Dedifferentiated amniotic fluid mesenchymal stem cell (primary cell): Measurements from ENCODE around the gene PPP1R9A.

Source experiments
- DNase-seq: peaks from one replicate; pipeline ENCODE4 v3.0.0-alpha.2; 2016; ENCODE audit errors: extremely low spot score

Gene PPP1R9A

DNA sequence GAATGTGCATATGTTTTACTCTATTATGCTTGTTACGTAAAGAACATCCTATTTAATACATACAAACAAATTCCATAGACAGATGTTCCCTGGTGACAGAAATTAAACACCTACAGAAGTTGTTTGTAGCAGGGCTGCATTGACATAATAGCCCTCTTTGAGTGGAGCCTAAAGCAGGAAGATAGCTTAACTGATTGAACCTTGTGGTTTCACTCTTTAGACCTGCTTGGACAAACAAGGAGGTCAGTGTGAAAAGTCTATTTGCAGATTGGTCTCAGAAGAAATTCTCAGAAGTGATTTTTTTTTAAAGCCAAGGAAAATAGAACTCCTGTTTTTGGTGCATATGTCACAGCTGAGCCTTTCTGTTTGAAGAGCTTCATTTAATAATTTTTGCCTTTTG is 121.3 kb downstream of the PPP1R9A start:
- DNase-seq: no peak

DNA sequence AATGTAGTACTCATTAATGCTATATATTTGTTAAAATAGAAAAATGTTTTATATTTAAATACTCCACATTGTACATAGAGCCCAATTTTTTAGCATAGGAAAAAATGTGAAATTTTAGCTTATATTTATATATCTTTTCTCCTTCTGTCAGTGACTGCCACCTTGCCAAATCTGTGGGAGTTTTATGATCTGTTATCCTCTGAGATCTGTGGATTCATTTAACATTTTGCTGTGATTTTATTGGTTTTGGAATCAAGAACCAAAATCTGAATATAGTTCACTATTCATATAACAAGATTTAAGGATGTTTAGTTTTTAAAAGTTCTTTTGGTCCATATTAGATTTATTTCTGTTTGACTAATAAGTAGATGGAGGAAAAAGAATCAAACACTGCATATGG is 127.9 kb downstream of the PPP1R9A start:
- DNase-seq: no peak

DNA sequence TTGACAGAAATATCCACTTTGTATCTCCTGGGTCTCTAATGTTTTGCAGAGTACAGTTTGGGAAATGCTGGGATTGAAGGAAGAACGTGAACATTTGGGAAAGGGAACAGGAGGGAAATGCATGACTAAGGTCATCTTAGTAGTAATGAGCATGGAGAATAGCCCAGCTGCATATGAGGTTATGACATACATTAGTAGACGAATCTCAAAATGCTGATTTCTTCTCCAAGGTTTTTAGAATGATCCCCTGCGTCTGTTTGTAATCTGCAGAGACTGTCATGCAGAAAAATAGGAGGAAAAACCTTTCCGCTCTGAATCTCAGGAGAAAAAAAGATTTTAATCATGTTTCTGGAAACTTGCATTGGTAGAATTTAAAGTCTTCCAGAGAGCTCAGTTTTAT is 133.6 kb downstream of the PPP1R9A start:
- DNase-seq: no peak

DNA sequence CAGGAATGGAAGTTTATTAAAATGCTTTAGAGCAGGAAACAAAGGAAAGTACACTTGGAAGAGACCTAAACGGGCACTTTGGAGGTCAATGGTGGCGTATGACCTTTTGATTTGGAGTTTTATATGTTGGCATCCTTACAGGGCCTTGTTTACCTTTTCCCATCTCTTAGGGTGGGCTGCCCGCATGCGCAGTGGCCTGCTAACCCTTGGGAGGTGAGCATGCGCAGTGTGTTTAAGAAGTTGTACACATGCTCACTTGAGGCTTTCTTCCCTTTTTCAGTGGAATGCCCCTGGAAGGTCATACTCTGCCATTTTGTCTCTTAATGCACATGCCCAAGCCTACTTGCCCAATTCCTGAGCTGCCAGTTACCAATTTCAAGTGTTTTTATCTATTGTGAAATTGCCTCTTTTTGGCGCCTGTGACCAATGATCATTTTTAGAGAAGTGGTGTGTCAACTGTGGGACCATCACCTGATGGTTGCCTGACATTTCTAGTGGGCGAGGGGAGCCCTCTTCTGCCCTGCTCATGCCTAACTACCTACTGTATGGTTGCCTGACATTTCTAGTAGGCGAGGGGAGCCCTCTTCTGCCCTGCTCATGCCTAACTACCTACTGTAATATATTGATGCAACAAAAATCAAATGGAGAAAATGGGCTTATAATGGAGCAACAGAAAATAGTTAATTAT is 138.0 kb downstream of the PPP1R9A start:
- DNase-seq: no peak

DNA sequence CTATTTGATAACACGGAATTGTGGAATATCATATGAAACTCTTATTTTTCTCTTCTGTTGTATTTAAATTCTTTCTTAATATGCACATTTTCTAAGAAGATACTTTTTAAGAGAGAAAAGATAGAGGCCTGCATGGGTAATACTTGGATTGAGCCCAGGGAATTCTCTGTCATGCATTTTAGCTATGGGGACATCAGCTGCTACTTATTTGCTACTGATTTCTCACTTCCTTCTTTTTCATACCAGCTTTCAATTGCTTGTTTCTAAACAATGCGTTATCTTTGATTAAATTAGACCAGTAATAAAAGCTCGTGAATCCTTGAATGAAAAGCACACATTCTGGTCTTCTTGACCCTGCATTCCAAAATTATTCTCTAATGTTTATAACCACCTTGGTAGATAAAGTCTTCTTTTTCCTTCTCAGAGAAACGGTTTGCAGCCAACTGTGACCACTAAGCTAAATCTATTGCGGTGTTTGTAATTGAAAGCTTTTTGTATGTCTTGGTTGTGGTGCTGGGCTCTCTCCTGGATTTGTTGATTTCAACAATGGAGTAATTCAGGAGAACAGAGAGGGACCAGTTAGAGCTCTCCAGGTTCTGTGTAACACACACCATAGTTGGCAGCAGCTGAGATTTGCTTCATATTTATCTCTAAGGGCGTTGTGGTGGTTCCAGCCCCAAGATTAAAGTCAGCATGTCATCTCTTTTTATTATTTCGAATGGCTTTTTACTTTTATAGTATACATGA is 139.3 kb downstream of the PPP1R9A start:
- no peak for DNase-seq

DNA sequence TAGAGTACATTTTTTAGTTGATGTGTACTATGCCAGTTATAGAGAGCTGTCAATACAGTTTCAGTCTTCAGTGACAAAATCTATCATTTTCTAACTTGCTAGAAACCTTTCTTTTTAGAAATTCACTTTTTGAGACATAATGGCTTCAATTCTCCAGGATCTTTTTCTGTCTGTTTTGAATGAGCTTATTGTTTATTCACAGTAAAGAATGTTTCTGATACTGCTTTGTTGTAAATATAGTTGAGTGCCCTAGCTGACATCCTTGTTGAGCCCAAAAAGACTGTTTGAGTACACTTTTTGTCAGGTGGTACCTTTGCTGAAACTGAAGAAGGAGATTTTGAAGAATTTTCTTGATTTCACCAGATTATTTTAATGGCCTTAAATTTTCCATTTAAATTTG is 139.9 kb downstream of the PPP1R9A start:
- no peak for DNase-seq

DNA sequence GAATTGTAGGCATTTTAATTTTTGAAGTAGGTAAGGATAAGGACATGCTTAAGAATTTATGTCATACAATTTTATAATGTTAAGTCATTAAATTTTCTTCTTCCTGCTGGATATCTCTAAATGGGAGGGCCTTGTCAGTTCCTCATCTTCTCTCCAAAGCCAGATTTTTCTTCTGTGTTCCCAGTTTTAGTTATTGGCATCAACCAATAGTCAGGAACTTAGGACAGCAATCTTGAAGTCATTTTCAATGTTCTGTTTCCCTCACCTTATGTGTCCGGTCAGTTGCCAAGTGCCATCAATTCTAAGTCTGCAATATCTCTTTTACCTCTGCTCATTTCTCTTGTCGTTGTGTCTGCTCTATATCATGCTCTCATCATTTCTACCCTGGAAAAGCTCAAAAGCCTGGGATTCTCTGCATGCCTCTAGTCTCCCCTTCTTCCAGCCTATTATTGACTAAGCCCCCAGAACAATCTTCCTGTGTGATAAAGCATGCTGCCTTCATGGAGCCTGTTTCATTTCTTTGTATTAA is 145.2 kb downstream of the PPP1R9A start:
- no peak for DNase-seq

DNA sequence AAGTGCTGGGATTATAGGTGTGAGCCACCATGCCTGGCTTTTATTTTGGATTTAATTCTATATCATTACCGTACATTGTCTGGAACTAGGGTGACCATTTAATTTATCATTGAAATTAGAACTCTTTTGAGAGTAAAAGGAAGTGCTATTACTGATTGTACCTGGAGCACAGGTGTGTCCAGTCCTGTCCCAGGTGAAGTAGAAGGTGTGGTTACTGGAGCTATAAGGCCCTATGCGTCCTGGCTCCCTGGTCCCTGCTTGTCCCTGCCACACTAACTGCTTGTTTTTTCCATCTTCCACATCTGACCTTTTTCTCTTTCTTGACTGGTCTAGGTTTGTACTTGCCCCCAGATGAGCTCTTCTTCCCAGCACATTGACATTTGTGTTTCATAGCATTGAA is 147.0 kb downstream of the PPP1R9A start:
- no peak for DNase-seq

DNA sequence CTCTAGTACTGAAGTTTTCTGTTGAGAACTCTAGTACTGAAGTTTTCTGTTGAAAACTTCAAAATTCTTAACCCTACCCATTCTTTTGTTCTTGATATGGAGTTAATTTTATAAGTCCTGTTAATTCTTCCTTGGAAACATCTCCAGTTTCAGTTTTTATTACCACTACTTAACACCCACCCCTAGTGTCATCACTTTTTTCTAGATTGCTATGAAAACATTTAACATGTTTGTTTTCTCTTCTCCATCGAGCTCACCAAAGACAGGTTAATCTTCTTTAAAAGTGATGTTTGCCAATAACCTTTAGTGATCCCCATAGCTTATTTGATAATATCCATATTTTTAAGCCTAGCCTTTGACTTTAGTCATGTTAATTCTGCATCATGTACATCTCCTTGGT is 147.9 kb downstream of the PPP1R9A start:
- DNase-seq: no peak

DNA sequence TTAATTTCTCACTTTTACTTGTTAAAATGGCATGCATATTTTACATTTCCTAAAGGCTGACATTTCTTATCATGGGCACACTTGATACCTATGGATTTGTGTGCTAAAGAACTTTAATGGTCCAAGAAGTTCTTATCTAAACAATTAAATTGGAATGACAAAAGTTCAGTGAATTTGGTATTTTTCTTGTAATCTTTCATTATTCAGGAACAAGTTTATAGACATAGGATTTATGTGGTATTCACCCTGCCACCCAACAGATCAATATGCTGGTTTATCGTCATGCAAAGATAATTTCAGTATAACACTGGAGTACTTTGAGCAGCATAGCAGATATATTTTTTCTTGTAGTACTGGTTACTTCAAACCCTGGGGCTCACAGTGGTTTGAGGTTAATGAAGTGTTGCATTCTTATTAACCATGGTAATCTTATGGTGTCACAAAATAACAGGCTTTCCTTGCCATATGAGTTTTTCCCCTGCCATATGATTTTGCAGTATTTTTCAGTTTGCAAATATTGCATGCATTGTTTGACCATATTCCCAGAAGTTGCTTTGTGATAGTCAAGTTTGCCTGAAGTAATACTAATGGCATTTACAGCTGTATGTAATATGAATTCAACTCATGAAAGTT is 148.8 kb downstream of the PPP1R9A start:
- DNase-seq: no peak

DNA sequence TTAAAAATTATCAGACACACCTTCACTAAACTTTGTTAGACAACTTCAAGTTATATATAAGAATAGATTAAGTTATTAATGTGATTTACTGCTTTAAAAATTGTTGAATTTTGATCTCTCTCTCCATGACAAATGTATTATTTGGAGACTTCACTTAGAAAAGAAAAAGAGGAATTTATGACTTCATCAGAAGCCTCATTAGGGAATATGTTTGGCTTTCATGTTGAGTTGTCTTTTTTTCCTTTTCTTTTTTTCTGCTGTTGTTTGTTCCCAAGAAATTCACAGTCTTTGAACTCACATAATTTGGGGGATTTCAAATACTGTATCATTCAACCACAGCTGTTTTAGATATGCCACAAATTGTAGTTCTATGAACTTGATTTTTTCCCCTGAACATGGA is 149.5 kb downstream of the PPP1R9A start:
- DNase-seq: no peak

DNA sequence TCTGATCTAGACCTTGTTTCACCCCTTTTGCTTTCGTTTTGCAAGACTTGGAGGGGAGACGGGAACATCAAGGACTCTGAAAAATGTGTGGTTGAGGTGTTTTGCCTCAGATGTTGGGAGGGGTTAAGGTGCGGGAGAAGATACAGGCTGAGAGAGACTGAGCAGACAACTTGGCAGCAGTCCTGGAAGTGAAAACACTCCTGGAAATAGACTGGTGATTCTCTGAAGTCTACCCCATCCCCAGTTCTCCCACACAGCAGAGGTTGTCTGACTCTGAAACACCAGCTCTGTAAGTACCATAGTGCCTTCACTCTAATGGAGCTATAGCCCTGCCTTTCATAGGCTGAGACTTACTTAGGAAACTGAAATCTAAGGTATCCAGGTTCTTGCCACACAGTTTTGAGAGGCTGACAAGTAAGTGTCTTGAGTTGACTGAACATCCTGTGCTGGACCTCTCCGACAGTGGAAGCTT is 152.5 kb downstream of the PPP1R9A start:
- no peak for DNase-seq

DNA sequence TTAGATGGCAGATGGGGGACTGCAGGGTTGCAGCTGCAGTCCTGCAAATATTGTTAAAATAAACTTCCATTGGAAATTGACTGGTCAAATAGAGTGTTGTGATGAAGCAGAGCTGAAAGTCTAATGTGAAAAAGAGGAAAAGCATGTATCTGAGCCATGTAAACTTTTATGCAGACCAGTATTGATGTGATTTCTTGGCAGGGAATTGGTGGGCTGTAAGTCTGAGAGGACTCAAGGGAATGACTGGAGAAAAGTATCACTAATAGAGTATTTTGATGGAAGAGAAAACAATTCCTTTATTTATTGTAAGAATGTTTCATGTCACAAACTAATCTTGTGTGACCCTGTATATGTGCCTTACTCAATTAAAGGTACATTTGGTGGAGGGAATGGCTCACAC is 155.5 kb downstream of the PPP1R9A start:
- no peak for DNase-seq

DNA sequence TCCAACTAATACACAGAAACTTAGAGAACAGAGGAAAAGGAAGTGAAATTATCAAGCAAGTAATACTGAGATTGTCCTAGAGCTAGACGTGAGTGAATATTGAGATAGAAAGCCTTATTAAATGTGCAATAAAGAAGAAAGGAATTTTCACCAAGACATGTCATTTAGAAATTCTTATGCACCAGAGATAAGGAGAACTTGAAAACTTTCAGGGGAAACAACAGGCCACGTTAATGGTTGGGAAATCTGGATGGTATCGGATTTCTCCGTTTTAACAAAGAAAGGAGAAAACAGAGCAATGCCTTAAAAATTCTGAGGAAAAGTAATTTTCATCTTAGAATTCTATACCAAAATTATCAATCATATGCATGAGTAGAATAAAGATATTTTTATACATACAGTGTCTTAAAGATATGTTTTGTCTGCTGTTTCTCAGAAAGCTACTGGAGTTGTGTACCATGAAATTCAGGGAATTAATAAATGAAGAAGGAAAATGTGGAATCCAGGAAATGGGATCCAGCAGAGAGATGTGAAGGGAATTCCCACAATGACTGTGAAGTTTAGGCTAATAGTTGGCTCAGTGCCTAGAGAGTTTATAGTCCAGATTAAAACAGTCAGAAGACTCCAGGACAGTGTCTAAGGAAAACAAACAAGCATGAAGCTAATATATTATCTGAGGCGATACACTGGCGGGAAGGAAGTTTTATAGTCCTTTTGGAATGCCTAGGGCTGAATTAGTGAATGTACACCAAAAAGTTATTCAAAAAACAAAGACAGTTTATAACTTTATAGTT is 159.5 kb downstream of the PPP1R9A start:
- DNase-seq: no peak

DNA sequence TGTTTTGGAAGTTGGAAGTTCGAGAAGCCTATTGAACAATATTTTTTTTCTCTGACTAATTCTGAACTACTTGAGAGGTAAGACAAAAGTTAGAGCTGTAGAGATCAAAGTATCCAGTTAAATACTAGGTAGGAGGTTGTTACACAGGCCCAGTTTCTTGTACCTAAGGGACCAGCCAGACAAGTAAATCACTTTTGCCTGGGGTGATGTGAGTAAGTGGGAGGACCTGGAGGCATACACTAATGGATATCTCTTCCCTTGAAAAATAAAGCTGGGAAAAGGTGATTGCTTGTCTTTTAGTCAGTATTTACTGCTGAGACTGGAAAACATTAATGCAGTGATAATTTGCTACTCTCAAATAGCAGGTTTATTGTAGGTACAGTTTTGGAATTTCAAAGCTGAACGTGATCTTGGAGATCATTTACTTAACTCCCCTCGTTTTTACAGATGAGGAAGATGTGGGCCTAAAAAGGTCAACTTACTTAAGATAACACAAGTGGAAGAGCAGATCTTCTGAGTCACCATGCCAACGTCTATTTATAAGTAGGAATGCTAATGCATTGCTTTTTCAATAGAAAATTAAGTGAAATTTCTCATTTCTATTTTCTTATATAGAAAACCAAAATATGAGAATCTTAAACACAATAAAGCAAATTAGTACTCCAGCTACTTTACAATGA is 181.3 kb downstream of the PPP1R9A start:
- DNase-seq: no peak

DNA sequence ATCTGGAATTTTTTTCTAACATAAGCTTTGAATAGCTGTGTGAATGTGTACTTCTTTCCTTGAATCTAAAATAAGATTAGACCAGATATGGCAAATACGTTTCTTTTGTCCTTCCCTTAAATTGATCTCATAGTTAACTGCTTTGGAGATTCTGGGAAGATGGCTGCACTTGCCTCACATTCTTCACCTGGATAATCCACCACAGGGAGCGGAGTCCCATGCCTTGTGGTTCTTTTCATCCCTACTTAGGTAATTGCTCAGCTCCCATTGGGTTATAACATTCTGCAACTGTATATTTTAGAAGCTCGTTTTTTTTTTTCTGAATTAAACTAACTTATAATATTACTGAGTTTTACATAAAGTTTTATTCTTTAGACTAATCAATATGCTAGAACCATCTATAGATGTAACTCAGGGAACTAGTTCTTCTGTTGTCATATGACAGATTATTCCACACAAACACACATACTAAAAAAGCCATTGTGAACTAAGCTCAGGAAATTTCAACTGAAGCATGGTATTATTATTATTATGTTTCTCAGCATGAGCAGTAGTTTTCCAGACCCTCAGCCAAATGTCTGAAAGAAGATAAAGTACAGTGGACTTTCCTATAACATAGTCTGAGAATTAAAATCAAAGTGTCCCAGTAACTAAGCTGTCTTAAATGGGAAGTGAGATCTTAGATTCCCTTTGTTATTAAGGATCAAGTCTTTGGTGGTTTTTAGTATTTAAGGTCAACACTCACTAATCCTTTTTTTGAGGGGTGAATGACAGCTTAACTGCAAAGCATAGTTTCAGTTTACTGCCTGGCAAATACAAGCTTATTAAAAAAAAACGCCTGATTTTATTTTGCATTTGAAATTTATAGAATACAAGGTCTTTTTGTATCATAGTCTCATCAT is 182.3 kb downstream of the PPP1R9A start:
- DNase-seq: no peak

DNA sequence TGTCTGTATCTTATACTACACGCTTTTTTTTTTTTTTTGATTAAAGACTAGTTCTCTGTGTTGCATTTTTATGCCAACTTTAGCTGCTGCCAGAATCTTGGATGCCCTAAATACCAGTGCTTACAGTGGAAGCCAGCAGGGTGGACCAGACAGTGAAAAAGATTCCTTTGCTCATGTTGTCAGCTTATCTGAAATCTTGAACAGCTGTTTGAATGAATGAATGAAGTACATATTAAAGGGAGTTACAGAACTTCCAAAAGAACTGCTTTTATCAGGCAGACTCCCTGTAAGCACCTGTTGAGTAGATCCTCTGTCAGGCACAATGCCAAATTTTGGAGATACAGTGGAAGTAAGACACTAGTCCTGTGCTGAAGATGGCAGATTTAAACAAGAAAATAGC is 184.9 kb downstream of the PPP1R9A start:
- no peak for DNase-seq

DNA sequence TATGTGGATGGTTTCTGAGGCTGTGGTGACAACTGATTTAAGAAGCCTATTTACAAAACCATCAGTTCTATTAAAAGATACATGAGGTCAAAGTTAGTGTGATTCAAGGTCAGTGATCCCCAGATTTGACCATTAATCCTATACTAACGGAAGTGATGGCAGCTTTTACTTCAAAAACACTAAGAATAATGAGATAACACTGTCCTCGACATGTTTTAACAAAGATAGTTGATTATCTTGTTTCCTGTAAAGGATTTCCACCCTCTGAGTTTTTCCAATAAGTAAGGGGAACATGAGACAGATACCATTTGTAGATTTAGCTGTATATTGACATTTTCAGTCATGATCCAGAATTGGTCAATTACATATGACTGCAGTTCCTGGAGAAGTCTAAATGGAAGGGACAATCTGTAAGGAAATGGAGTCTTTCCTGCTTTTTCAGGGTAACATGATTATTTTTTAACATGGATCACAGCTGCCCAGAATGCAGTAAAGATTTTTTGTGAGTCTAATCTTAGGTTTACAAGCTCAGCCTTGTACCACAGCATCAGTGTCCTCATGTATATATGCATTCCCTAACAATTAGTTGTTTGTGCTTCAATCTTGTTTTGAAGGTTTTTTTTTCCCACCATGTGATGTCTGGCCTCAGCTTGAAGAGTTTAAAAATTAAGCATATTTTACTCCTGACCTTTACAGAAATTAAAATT is 188.0 kb downstream of the PPP1R9A start:
- no peak for DNase-seq

DNA sequence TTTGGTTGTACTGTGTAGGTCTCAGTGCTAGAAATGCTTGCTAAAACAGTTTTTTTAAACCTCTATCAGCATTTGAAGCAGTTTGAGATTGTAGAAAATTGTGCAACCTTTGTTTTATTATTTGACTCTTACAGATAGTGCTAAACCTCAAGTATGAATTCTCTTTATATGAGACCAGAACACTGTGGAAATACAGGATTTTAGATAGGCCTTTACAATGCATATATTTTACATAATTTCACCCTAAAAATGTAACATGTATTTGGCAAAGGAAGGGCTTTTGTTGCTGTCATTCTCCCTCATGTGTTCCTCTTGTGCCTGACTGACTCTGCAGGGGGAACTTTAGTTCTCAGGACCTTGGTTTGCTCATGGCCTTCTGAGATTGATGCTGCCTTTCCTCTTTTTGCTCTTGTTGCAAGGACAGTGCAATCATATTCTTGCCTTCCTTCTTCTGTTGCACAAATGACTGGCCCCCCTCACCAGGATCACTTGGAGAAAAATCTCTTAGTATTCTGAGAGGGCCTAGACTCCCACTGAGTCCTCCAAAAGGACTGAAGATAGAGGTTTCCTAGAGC is 188.7 kb downstream of the PPP1R9A start:
- no peak for DNase-seq
